ENCODE results near the gene KCNS3.

KCNS3 gene

GRCh38 chr2:17879137-17879912 lies 858 bp downstream of the KCNS3 start:
- DNase-seq = no peak

- no peak for DNase-seq
Measured at GRCh38 chr2:17879913-17880274, 1.4 kb downstream of the KCNS3 start.

- DNase-seq = no peak
Measured at GRCh38 chr2:17892770-17893534, 14.5 kb downstream of the KCNS3 start.

GRCh38 chr2:17894005-17894404 lies 15.5 kb downstream of the KCNS3 start:
- DNase-seq = no peak

- DNase-seq = no peak
Measured at GRCh38 chr2:17894556-17894955, 16.1 kb downstream of the KCNS3 start.

GRCh38 chr2:17899871-17900270 lies 21.4 kb downstream of the KCNS3 start:
- DNase-seq = no peak

GRCh38 chr2:17901246-17901645 lies 22.8 kb downstream of the KCNS3 start:
- DNase-seq = no peak

GRCh38 chr2:17910980-17911379 lies 32.5 kb downstream of the KCNS3 start:
- no peak for DNase-seq

GRCh38 chr2:17911491-17912260 lies 33.2 kb downstream of the KCNS3 start:
- no peak for DNase-seq

- DNase-seq = no peak
Measured at GRCh38 chr2:17912266-17912691, 33.8 kb downstream of the KCNS3 start.

- no peak for DNase-seq
Measured at GRCh38 chr2:17915099-17915498, 36.6 kb downstream of the KCNS3 start.

- DNase-seq = no peak
Measured at GRCh38 chr2:17915811-17916518, 37.5 kb downstream of the KCNS3 start.

- no peak for DNase-seq
Measured at GRCh38 chr2:17916584-17916983, 38.1 kb downstream of the KCNS3 start.

GRCh38 chr2:17918789-17919188 lies 40.3 kb downstream of the KCNS3 start:
- DNase-seq = no peak

- DNase-seq = no peak
Measured at GRCh38 chr2:17930773-17931172, 52.3 kb downstream of the KCNS3 start.

- DNase-seq = no peak
Measured at GRCh38 chr2:17933256-17933655, 54.8 kb downstream of the KCNS3 start.

GRCh38 chr2:17934721-17935120 lies 56.3 kb downstream of the KCNS3 start:
- no peak for DNase-seq

- no peak for DNase-seq
Measured at GRCh38 chr2:17935242-17935885, 56.9 kb downstream of the KCNS3 start.

GRCh38 chr2:17936599-17936998 lies 58.1 kb downstream of the KCNS3 start:
- no peak for DNase-seq

GRCh38 chr2:17940091-17940630 lies 61.7 kb downstream of the KCNS3 start:
- no peak for DNase-seq

GRCh38 chr2:17943444-17943843 lies 65.0 kb downstream of the KCNS3 start:
- no peak for DNase-seq

GRCh38 chr2:17947113-17947512 lies 68.6 kb downstream of the KCNS3 start:
- DNase-seq = no peak
